Right ventricle myocardium superior (tissue), 1 donor: ENCODE results near the gene RNF223. TPM values are rescaled to one million over a fixed set of nuclear protein-coding genes. Genes with fewer than 3 reads are reported as not detected.
A peak's percentile ranks its signal among the peaks of the same experiment; 100 is the strongest.

ENCODE experiments used
- ATAC-seq: fragments of 200-7000 bp; cut with Tn5 transposase; one replicate; pipeline ENCODE4 v1.9.1; 2020; ENCODE audit warnings: mild to moderate bottlenecking; ENCODE audit not compliant: poor library complexity
- DNase-seq: peaks from one replicate; pipeline ENCODE4 v3.0.0-alpha.2; 2020
- intact Hi-C: fragments of 100-400 bp; cut with DNase I; formaldehyde crosslinking; loops from one replicate; pipeline ENCODE4 v1.11.2; 2022
- long read RNA-seq: library from polyadenylated mRNA; unstranded; transcript quantifications from one replicate; pipeline ENCODE4 v2.0.0, GENCODE V29; 2021
- total RNA-seq: library from RNA; stranded (reverse); fragmentation: NEBNext Ultra II Directional; extraction: Animal tissue kit (Norgen Biotek cat#: 25700); gene quantifications from one replicate; pipeline ENCODE4 v1.2.1, GENCODE V29; 2021
- donor health status: DM: no; HTN: yes; CAD: no; lungs with severe emphysema.

The RNF223 gene
- not detected for total RNA-seq
- long read RNA-seq = 0 reads

DNA sequence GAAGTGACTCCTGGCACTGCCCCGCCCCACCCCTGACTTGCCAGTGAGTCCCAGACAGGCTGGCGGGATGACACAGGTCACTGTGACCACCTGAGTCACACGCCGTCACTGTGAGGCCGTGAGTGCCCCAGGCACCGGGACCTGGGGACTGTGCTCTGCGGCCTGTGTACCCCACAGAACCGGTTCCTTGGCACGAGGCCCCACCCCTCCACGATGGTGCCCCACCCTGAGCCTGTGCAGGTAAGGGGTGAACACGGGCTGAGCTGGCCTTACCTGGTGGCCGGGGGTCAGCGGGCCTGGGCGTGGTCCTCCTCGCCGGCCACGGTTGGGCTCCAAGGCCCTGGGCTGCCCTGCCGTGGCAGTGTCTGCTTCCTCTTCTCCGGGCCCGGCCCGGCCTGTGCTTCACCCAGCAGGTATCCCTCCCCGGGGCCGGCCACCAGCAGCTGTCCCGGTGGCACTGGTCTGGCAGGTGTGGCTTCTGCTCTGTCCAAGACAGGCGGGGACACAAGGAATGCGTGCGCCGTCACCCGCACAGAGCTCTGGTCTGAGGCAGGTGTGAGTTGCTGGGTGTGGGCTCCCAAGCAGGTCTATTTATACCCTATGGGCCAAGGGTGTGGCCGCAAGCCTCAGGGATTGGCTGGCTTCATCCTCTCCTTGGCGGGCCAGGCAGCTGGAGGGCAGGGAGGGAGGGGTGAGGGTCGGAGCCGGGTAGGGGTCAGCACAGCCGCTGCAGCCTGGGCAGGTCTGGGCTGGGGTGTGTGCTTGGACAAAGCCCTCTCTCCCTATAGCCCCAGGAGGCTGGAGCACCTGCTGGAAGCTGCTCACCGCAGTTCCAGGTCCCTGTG is at the start of gene RNF223:
Gene RNF223 (minus strand): TSS at position 564 of the 845 bp plus-strand sequence. CDS start 1,740 bp downstream, outside the sequence.
- intact Hi-C loops = no loop called here
- DNase-seq (peak; percentile 36), ATAC-seq (peak; percentile 41)

DNA sequence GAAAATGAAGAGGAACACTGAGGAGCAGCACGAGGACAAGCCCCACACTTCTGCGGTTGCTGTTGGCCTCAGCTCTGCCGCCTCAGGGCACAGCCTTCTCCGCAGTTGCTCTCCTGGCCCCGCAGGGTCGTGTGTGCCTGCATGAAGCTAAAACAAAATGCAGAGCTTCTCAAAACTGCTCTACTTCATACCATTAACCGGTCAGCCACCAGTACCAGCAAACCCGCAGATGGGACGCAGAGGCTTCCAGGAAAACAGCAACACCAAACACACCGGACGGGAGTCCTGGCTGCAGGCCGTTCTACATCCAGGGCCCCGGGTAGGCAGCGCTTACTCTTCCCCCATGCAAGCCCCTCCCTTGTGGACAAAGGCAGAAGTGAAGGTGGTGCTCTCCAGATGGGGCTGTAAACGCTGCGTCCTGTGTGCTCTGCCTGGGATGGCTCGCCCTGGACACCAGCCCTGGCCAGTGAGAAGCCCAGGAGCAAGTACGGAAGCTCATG is 48.9 kb upstream of the RNF223 start:
- DNase-seq (no peak), ATAC-seq (no peak)
- intact Hi-C loops = loop anchor here (5.0 kb wide), 2 partner anchors 109 to 169 kb away; partner anchors contain the start of genes B3GALT6 and SDF4

DNA sequence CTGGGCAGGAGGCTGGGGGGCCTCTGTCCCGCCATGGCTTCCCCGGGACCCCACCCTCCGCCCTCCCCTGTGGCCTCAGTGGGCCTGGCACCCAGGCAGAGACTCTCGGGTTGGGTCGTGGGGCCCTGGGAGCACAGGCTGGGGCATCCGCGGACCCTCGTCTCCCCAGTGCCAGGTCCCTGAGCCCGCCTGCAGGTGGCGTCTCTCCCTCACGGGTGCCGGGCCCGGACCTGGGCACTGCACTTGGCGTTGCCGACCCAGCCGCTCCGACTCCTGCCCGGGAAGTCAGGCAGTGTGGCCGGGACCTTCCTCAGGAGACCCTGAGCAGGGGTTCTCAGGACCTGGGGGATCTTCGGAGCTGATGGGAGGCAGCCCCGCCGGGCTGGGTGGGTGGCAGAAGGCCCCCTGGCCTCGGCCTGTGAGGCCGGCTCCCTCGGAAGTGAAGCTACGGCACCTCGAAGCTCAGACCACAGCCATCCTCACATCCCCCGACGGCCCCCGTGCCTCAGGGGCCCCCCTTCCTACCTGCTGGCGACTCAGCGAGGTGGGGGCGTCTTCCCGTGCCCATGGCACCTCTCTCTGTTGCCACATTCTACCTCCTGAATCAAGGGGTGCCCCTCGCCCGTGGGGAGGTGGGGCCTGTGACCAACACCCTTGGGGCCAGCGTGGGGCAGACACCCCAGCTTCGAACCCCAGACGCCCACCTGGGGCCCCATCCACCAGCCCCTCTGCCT is 48.1 kb upstream of the RNF223 start:
- DNase-seq (peak; percentile 90), ATAC-seq (peak; percentile 94)
- intact Hi-C loops = loop anchor here (5.0 kb wide), 2 partner anchors 110 to 170 kb away; partner anchors contain the start of genes B3GALT6 and SDF4

DNA sequence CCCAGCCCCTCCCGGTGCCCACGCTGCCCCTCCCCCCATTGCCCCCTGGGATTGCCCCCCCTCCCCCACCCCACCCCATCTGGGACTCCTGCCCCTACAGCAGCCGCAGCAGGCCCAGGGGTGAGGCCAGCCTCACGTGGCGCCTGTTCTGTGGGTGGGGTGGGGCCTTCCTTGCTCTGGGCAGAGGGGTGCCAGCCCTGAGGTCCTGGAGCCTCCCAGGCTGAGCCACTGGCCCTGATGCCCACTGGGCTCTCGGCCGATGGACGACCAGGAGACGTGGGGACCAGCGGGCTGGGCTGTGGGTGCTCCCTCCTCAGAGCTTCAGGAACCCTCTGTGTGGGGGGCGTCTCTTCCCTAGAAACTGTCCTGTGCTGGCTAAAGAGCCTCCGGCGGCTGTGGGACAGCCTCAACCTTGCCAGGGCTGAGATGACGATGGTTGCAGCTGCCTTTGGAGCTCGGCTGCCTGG is 47.5 kb upstream of the RNF223 start:
- intact Hi-C loops = loop anchor here (5.0 kb wide), 2 partner anchors 111 to 171 kb away; partner anchors contain the start of genes B3GALT6 and SDF4
- ATAC-seq (peak; percentile 32), DNase-seq (peak; percentile 19)

DNA sequence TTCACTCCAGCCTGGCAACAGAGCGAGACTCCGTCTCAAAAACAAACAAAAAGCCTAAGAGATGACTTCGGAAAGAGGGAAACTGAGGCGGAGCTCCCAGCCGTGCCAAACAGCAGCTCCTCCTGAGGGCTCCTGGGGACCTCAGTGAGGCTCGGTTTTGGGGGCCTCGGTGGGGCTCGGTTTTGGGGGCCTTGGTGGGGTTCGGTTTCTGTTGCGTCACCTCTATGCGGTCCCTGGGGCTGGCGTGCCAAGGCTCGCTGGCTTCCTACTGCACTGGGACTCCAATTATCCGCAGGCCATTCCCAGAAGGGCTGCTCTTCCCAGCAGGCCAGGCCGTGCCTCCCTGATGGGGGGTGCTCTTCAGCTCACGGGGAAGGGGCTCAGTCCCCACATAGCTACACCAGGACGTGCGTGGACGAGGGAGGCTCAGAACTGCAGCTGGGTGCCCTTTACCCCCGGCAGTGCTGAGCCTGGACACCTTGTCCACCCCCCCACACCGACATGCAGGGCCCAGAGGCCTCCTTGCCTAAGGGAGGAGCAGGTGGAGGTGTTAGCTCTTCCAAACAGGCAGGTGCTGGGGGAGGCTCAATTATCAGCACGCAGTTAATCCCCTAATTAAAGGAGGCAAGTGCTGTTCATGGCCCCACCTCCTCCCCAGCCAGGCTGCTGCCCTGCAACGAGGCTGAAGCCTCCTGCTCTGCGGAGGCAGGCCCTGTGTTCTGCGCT is 46.9 kb upstream of the RNF223 start:
- intact Hi-C loops = loop anchor here (5.0 kb wide), 2 partner anchors 111 to 171 kb away; partner anchors contain the start of genes B3GALT6 and SDF4
- no peak for ATAC-seq
- DNase-seq = peak; percentile 27

DNA sequence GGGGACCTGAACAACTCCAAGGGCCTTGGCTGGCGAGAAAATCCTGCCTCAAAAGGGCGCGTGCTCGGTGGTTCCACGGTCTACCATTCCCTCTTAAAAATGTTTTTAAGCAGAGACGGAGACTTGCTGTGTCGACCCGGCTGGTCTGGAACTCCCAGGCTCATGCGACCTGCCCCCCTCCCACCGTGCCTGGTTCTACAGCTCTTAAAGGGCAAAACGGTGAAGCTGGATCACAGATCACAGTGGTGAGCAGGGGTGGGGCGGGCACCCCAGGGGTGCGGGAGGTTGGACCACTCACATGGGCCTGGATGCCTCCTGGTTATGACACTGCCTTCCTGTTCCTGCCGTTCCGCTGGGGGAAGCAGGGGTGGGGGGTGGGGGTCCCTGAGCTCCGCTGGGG is 46.0 kb upstream of the RNF223 start:
- intact Hi-C loops = loop anchor here (5.0 kb wide), 2 partner anchors 112 to 172 kb away; partner anchors contain the start of genes B3GALT6 and SDF4
- DNase-seq = peak; percentile 17

DNA sequence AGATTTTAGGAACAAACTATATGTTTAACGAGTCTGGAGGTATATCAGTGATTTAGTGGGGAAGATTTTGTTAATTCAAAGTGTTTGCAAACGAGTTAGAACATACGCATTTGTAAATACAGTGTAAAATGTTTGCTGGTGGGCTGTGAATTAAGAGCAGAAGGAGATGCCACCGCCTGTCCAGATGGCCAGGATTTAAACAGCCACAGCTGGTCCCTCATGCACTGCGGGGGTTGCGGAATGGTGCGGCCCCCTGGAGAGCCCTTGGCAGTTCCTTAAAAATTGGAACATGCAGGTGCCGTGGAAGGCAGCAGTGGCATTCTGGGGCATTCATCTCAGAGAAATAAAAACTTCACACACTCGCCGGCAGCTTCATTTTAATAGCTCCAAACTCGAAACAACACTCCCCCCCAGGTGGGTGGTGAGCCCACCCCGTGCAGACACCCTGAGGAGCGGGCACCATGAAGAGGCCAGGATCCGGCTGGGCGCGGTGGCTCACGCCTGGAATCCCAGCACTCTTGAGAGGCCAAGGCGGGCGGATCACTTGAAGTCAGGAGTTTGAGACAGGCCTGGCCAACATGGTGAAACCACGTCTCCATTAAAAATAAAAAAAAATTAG is 45.3 kb upstream of the RNF223 start:
- peak; percentile 29 for DNase-seq
- no peak for ATAC-seq
- intact Hi-C loops = no loop called here

More for the DNA sequence above, 46.0 kb upstream of the RNF223 start:
- ATAC-seq = no peak

DNA sequence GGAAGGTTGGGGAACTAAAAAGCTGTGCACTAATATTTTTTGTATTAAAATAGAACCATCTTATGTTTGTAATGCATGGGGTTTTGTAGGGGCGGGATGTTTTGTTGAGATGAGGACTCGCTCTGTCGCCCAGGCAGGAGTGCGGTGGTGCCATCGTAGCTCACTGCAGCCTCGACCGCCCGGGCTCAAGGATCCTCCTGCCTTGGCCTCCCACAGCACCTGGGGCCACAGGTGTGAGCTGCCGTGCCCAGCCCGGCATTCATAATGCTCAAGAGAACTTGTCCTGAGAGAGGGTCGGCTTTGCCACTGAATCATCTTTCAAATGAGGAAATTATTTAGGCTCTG is 44.7 kb upstream of the RNF223 start:
- DNase-seq (peak; percentile 27), ATAC-seq (no peak)
- intact Hi-C loops = no loop called here

DNA sequence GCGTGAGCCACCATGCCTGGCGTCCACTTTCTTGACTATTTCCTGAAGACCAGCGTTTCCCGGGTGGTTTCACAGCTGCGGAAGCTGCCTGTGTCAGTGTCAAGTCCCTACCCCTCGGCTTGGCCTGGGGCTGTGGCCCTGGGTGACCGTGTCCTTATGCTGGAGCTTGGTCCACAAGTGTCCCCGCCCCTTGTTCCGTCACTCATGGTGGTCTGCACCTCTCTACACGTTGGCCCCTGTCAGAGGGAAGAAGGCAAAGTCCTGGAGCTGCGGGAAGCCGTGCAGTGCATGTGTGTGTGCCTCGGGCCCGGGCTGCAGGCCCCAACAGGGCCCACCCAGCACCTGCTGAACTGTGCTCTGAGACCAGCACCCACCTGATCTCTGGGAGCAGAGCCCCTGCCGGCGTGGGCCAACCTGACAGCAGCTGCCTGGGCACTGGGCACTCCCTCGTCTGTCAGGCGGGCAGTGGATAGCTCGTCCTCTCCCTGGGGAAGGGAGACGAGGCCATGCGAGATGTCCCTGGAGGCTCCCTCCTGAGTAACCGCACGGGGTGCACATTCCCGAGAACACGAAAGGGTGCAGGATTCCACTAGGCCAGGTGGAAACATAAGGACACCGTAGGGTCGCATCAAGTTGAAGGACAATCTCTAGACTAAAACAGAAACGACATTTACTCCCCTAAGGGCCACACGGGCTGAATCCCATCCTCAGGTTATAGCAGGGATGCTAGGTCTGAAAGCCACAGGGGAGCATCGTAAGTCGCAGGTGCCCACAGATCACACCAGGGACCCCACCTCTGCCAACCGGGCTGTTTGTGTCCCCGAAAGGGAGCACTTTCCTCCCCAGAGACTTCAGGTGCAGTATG is 44.1 kb upstream of the RNF223 start:
- ATAC-seq (no peak), DNase-seq (peak; percentile 40)
- intact Hi-C loops = no loop called here

DNA sequence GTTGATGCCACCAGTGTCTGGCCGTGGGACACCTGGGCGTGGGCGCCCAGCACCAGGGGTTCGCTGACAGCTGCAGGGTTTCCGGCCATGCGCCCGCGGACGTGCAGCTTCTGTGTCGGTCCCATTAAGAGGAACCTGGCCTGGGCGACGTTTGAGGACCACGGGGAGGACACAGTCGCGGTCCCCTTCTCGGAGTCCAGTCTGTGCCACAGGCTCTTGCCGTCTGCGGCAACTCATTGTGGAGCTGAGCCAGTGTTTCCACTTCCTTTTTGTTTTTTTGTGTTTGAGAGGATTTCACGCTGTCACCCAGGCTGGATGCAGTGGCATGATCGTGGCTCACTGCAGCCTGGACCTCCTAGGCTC is 43.3 kb upstream of the RNF223 start:
- ATAC-seq = no peak
- intact Hi-C loops = no loop called here
- peak; percentile 42 for DNase-seq

DNA sequence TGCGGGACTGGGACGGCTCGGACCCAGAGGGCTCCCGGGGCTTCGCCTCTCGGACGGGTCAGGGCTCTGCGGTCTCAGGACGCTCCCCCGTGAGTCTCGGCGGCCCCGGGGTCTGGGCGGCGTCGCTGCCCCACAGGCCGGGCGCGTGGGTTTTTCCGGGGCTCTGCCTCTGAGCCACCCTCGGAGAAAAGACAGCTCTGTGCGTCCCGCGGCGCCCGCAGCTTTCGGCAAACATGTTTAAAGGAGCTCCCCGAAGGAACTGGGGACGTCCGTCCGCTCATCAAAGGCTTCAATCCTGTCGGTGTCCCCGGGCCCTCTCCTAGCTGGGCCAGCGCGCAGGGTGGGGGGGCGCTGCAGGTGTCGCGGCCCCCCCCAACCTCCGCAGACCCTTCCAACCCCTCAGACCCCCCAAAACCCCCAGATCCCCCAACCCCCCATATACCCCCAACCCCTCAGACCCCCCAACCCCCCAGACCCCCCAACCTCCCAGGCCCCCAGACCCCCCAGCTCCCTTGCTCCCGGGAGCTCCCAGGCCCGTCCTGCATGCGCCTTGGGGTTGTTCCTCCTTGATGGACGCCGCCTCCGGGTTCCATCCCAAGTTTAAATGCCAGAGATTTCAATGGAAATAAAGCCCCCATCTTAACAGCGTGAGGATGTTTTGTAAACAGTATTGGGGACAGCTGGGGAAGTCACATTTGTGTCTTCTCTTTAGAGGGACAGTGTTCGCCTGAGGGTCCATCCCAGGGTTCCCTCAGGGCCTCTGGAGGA is 42.8 kb upstream of the RNF223 start:
- peak; percentile 35 for DNase-seq
- intact Hi-C loops = no loop called here
- no peak for ATAC-seq

DNA sequence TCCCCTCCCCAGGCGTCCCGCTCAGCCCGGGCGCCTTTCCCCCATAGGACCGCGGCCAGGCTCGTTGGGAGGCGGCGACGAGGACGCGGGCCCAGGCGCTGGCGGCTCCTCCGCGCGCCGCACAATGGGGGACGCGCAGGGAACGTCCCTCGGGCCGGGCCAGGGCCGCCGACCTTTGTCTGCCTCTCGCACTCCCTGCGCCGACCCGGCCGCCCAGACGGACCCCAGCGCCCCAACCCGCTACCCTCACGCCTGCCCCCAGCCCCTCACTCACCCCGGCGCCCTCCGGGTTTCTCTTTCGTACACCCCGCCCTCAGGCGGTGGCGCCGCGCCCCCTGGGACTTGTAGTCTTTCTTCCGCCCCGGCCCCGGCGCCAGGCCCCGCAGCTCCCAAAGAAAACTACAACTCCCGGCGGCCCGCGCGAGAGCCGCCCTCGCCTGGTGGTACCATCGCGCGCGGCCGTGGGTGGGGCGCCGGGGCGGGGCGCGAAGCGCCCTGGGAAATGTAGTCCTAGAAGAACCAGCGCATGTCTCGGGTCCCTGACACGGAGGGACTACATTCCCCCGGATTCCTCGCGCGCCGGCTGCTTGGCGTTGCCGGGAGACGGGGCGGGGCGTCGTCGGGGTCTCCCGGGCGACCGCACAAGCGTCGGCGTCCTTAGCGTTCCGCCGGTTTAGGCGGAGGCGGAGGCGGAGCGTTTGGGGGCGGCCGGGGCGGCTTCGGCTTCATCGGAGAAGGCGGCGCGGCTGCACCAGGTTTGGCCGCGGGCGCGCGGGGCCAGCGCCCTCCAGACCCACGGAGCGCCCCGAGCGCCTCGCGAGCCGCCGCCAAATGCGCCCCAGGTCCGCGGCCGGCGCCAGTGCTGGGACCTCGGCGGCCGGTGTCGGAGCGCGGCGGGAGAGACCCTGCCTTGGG is 41.9 kb upstream of the RNF223 start, which contains the start of gene C1orf159:
Gene C1orf159 (minus strand): TSS at position 304 of the 915 bp plus-strand sequence. CDS start 24,546 bp downstream, outside the sequence.
- intact Hi-C loops = no loop called here

DNA sequence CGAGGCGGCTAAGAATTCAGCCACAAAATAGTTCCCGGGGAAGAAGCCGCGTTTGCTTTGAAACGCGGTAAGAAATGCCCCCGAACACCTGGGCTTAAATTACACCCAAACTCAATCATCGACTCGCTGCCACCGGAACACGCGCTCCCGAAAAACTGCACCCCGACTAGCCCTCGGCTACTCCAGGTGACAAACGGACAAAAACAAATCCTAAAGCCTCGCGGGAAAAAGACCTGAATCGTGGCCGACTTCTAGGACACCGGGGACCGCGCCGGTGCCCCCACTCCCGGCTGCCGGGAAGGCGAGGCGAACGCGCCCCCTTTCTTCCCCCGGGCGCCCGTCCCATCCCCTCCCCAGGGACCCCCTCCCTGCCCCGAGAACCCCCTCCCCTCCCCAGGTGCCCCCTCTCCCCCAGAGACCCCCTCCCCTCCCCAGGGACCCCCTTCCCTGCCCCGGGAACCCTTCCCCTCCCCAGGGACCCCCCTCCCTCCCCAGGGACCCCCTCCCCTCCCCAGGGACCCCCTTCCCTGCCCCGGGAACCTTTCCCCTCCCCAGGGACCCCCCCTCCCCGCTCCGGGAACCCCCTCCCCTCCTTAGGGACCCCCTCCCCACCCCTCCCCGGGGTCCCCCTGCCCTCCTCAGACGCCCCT is 41.2 kb upstream of the RNF223 start:
- DNase-seq = peak; percentile 34

More for the DNA sequence above, 41.9 kb upstream of the RNF223 start, which contains the start of gene C1orf159:
- DNase-seq (peak; percentile 100), ATAC-seq (peak; percentile 99)

DNA sequence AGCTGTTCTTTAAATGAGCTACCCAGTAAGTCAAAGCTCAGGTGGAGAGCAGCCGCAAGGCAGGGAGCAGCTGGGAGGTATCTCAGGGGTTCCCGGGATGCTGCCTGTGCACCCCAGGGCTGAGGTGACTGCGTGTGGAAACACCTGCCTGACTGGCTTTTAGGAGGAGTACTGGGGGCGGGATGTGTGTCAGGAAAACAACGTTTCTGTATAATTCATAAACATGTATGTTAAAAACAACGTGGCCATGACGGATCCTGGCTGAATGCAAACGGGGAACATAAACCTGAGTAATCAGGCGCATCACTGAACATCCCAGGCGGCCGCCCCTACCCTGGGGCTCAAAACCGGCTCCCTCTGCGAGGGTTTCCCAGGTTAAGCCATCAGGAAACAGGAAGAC is 40.3 kb upstream of the RNF223 start:
- DNase-seq (peak; percentile 26), ATAC-seq (no peak)
- intact Hi-C loops = no loop called here

More for the DNA sequence above, 41.2 kb upstream of the RNF223 start:
- intact Hi-C loops = no loop called here
- no peak for ATAC-seq
